ENCODE results near the gene POLR2M. TPM values are rescaled to one million over a fixed set of nuclear protein-coding genes. Genes with fewer than 3 reads are reported as not detected.

Gene POLR2M
- total and polyA plus RNA-seq, 10 of the 15 experiments (the other 5 are each of a cell fraction or from before 2014, with no cell fraction given): 5.8 to 364 (median 23.7) TPM

GRCh38 chr15:57697588-57697987 lies 8.9 kb upstream of the POLR2M start:
- no TSS peak for BruUV-seq (replicated peaks)
- Histone ChIP-seq H3K27me3 (replicated peaks in 1 of 2; ENCODE audit: control insufficient read depth in 2 of 2, insufficient read depth in 2 of 2, low read length in 1 of 2) (no peaks in the 10 kb centered on the region), H3K27ac (ENCODE audit: control insufficient read depth, insufficient read depth) (no peak overlapping the region), H3K4me3 (no peak overlapping the region), H2AFZ (ENCODE audit: control insufficient read depth, low read depth, low read length) (no peak overlapping the region), H3K36me3 (ENCODE audit: control insufficient read depth in 2 of 2, insufficient read depth in 2 of 2, low read length in 1 of 2) (no peaks in the 10 kb centered on the region), H3K79me2 (ENCODE audit: control insufficient read depth, insufficient read depth, low read length) (no peaks in the 10 kb centered on the region), H3K4me2 (ENCODE audit: control insufficient read depth, insufficient read depth) (no peak overlapping the region), H4K20me1 (ENCODE audit: control insufficient read depth, insufficient read depth) (no peaks in the 10 kb centered on the region), H3K9ac (ENCODE audit: control insufficient read depth, insufficient read depth, low read length) (no peak overlapping the region), H3K9me3 (replicated peaks; ENCODE audit: control insufficient read depth, insufficient read depth, low read length) (no peaks in the 10 kb centered on the region), H3K4me1 (ENCODE audit: control insufficient read depth, insufficient read depth, low read length) (no peaks in the 10 kb centered on the region)
- ATAC-seq (no peak), FAIRE-seq (no peak), DNase-seq (ENCODE audit: low read depth, low spot score) (no peak)
- WGBS (ENCODE audit: insufficient coverage, insufficient replicate concordance, low lambda C conversion rate, missing lambda C conversion rate): 87% methylated on average over 4 of the region's 4 CpGs
- in situ Hi-C loops (cut with MboI): no loop called here
- ChIA-PET POLR2A (no interaction called here), SMC1A (ENCODE audit: uncharacterized antibody, unreplicated experiment) (no interaction called here), RAD21 (ENCODE audit: unreplicated experiment) (no interaction called here), CTCF (no interaction called here)
- intact Hi-C loops (cut with micrococcal nuclease; ENCODE audit: unreplicated experiment): no loop called here
- no peak for TF ChIP-seq NRF1 (conservative IDR thresholded peaks at IDR 0.05; ENCODE audit: low read depth, low read length)
- no peak for TF ChIP-seq SUZ12 (IDR thresholded peaks at IDR 0.05; ENCODE audit: unreplicated experiment)
- no peak for TF ChIP-seq ZBTB40 (IDR thresholded peaks at IDR 0.05; ENCODE audit: borderline replicate concordance)
- TF ChIP-seq USF1 (IDR thresholded peaks at IDR 0.05; ENCODE audit: borderline replicate concordance, extremely low read length, insufficient read depth, low read depth, low read length): no peak
- TF ChIP-seq KAT2A (conservative IDR thresholded peaks at IDR 0.05; ENCODE audit: control insufficient read depth, low read depth, low read length): no peak
- TF ChIP-seq HDAC6 (IDR thresholded peaks at IDR 0.05; ENCODE audit: unreplicated experiment): no peak
- TF ChIP-seq EED (IDR thresholded peaks at IDR 0.05; ENCODE audit: low read depth): no peak
- TF ChIP-seq MEF2A (IDR thresholded peaks at IDR 0.05; ENCODE audit: insufficient read depth, low read depth, low read length): no peak
- TF ChIP-seq POLR2A (IDR thresholded peaks at IDR 0.05; ENCODE audit: low read depth, low read length): no peak
- TF ChIP-seq ZBTB11 (CRISPR knock-in tag; IDR thresholded peaks at IDR 0.05): no peak
- no peak for TF ChIP-seq GATAD2B (conservative IDR thresholded peaks at IDR 0.05; ENCODE audit: low read depth)
- no peak for TF ChIP-seq KDM1A (IDR thresholded peaks at IDR 0.05; ENCODE audit: borderline replicate concordance)
- no peak for TF ChIP-seq POLR2AphosphoS2 (IDR thresholded peaks at IDR 0.05; ENCODE audit: low read depth, low read length)
- TF ChIP-seq ATF7 (IDR thresholded peaks at IDR 0.05; ENCODE audit: low read depth): no peak
- no peak for TF ChIP-seq HDGF (IDR thresholded peaks at IDR 0.05)
- no peak for TF ChIP-seq SPI1 (IDR thresholded peaks at IDR 0.05; ENCODE audit: borderline replicate concordance, insufficient read depth, low read depth, low read length)
